HCT116 (cell line): ENCODE results near the gene TBX15. TPM values are rescaled to one million over a fixed set of nuclear protein-coding genes. Genes with fewer than 3 reads are reported as not detected.

Experiments
- ATAC-seq: fragments of 200-7000 bp; cut with Tn5 transposase; 2 replicates; pipeline ENCODE4 v1.9.1; 2020; ENCODE audit warnings: mild to moderate bottlenecking, moderate library complexity
- BruUV-seq: library from RNA; stranded (reverse); fragments of 400-500 nt; replicated peaks from 2 replicates; lab custom pipeline; 2021; lab: Mats Ljungman, UMichigan
- CTCF ChIA-PET: fragments of 300-600 bp; sonication (Branson Sonifier 250); formaldehyde crosslinking; loops from one replicate; lab custom pipeline; 2021; ENCODE audit warnings: antibody characterized with exemption; lab: Charles Lee
- POLR2A ChIA-PET: fragments of 300-600, 350-600 bp; sonication (Branson Sonifier 250); formaldehyde crosslinking; loops from one replicate; lab custom pipeline; 2021; ENCODE audit warnings: antibody characterized with exemption; lab: Charles Lee
- RAD21 ChIA-PET, 2 experiments: fragments of 300-600 bp; sonication (Branson Sonifier 250); formaldehyde crosslinking; loops; one replicate each; lab custom pipeline; 2023; ENCODE audit warnings: low total read pairs in 2 of 2; ENCODE audit not compliant: uncharacterized antibody in 2 of 2, unreplicated experiment in 2 of 2, low non-redundant PET in 1 of 2; lab: Charles Lee
- DNase-seq: peaks from one replicate; pipeline ENCODE4 v3.0.0-alpha.2; 2010; ENCODE audit warnings: low read depth, low spot score
- H2AFZ ChIP-seq: fragments of 200-600 bp; shearing (Covaris generic), sonication (generic); 2 replicates; pipeline ENCODE4 v1.6.1; 2017; ENCODE audit warnings: low read depth, mixed run types, mixed read lengths, antibody characterized with exemption, low read length; ENCODE audit not compliant: poor library complexity, severe bottlenecking
- H3K27ac ChIP-seq: 2 replicates; pipeline ENCODE4 v1.5.1; 2012; ENCODE audit warnings: low read depth, low read length
- H3K27me3 ChIP-seq: fragments of 200-600 bp; sonication (generic); 2 replicates; pipeline ENCODE4 v1.6.1; 2016; ENCODE audit warnings: mixed run types, low read length, mixed read lengths; ENCODE audit not compliant: insufficient read depth
- H3K36me3 ChIP-seq, 2 experiments: fragments of 200-500 bp in 1 of 2; fragments of 200-600 bp in 1 of 2; sonication (Bioruptor generic) in 1 of 2; sonication (generic) in 1 of 2; 2 replicates each; pipeline versions ENCODE4 v1.5.1 to v1.6.1; 2014 to 2016; ENCODE audit warnings: low read length in 2 of 2, inconsistent platforms in 1 of 2, mixed read lengths in 1 of 2, mixed run types in 1 of 2; ENCODE audit not compliant: insufficient read depth in 2 of 2, control insufficient read depth in 1 of 2
- H3K4me1 ChIP-seq, 2 experiments: fragments of 200-600 bp in 1 of 2; sonication (generic) in 1 of 2; 2 replicates each; pipeline versions ENCODE4 v1.5.1 to v1.6.1; 2012 to 2017; ENCODE audit warnings: low read length in 2 of 2, inconsistent platforms in 1 of 2, mild to moderate bottlenecking in 1 of 2, mixed read lengths in 1 of 2, mixed run types in 1 of 2, moderate library complexity in 1 of 2; ENCODE audit not compliant: insufficient read depth in 2 of 2, control insufficient read depth in 1 of 2
- H3K4me2 ChIP-seq: fragments of 200-600 bp; sonication (generic); 2 replicates; pipeline ENCODE4 v1.6.1; 2017; ENCODE audit warnings: mixed run types, low read length, mixed read lengths
- H3K4me3 ChIP-seq, 2 experiments: fragments of 200-600 bp in 1 of 2; sonication (generic) in 1 of 2; replicated peaks in 1 of 2; 2 replicates each; pipeline ENCODE4 v1.5.1; 2011 to 2016; ENCODE audit warnings: low read length in 2 of 2, control low read depth in 1 of 2, low read depth in 1 of 2, mild to moderate bottlenecking in 1 of 2, mixed read lengths in 1 of 2, mixed run types in 1 of 2
- H3K79me2 ChIP-seq: fragments of 200-600 bp; sonication (generic); 2 replicates; pipeline ENCODE4 v1.6.1; 2017; ENCODE audit warnings: mild to moderate bottlenecking, mixed run types, low read length, moderate library complexity, mixed read lengths; ENCODE audit not compliant: insufficient read depth
- H3K9ac ChIP-seq: fragments of 200-600 bp; sonication (generic); 2 replicates; pipeline ENCODE4 v1.6.1; 2016; ENCODE audit warnings: low read length, mixed read lengths
- H3K9me2 ChIP-seq: fragments of 200-600 bp; sonication (generic), shearing (Covaris generic); 2 replicates; pipeline ENCODE4 v1.6.1; 2017; ENCODE audit warnings: mixed run types, mild to moderate bottlenecking, moderate library complexity; ENCODE audit not compliant: insufficient read depth
- H3K9me3 ChIP-seq, 2 experiments: fragments of 200-500 bp in 1 of 2; fragments of 200-600 bp in 1 of 2; sonication (Bioruptor generic) in 1 of 2; sonication (generic) in 1 of 2; 2 replicates each; pipeline ENCODE4 v1.6.1; 2014 to 2017; ENCODE audit warnings: low read length in 2 of 2, mixed read lengths in 2 of 2, inconsistent platforms in 1 of 2, low read depth in 1 of 2, mild to moderate bottlenecking in 1 of 2, mixed run types in 1 of 2, moderate library complexity in 1 of 2; ENCODE audit not compliant: control insufficient read depth in 1 of 2, insufficient read depth in 1 of 2
- H4K20me1 ChIP-seq: fragments of 200-600 bp; sonication (generic), shearing (Covaris generic); 2 replicates; pipeline ENCODE4 v1.6.1; 2017; ENCODE audit warnings: mixed run types, mild to moderate bottlenecking, moderate library complexity; ENCODE audit not compliant: insufficient read depth
- CEBPB ChIP-seq: IDR thresholded peaks from 2 replicates; pipeline ENCODE4 v1.6.1; 2012; ENCODE audit warnings: low read depth
- CTCF ChIP-seq, 3 experiments: fragments of 200-600 bp in 1 of 3; sonication (generic) in 1 of 3; IDR thresholded peaks in 2 of 3; conservative IDR thresholded peaks in 1 of 3; 2 replicates each; pipeline ENCODE4 v1.5.1; 2012 to 2017; ENCODE audit warnings: low read depth in 2 of 3, low read length in 2 of 3, antibody characterized with exemption in 1 of 3, borderline replicate concordance in 1 of 3, control low read depth in 1 of 3, mild to moderate bottlenecking in 1 of 3, mixed read lengths in 1 of 3, mixed run types in 1 of 3, moderate library complexity in 1 of 3; ENCODE audit not compliant: insufficient read depth in 1 of 3
- JUND ChIP-seq: IDR thresholded peaks from 2 replicates; pipeline ENCODE4 v1.6.1; 2012
- RAD21 ChIP-seq: IDR thresholded peaks from 2 replicates; pipeline ENCODE4 v1.6.1; 2012; ENCODE audit warnings: low read depth, mild to moderate bottlenecking
- intact Hi-C: fragments of 100-400 bp; cut with micrococcal nuclease; formaldehyde crosslinking; loops from 2 replicates; pipeline ENCODE4 v1.10.0; 2022
- total RNA-seq: library from RNA; stranded (reverse); gene quantifications from one replicate; pipeline ENCODE4 v1.2.1, GENCODE V29; 2021; ENCODE audit not compliant: unreplicated experiment

TBX15 gene
- total RNA-seq, 1 experiment from 2014 or later: not detected

- DNase-seq: peak; percentile 7
- Histone ChIP-seq H4K20me1 (no peaks in the 10 kb centered on the region), H3K4me2 (no peak overlapping the region), H3K4me3 (no peak overlapping the region), H2AFZ (no peak overlapping the region), H3K4me1 (no peaks in the 10 kb centered on the region), H3K36me3 (no peaks in the 10 kb centered on the region), H3K79me2 (no peaks in the 10 kb centered on the region), H3K9me3 (no peaks in the 10 kb centered on the region), H3K9me2 (no peaks in the 10 kb centered on the region), H3K9ac (no peak overlapping the region), H3K27me3 (no peaks in the 10 kb centered on the region), H3K27ac (no peak overlapping the region)
- TF ChIP-seq JUND (no peak), CTCF (IDR thresholded peaks at IDR 0.05 in 2 of 3, conservative IDR thresholded peaks at IDR 0.05 in 1 of 3; ENCODE audit: borderline replicate concordance in 1 of 3, insufficient read depth in 1 of 3, low read depth in 2 of 3, low read length in 2 of 3) (peak; percentile 22 to 64 (median 53); a peak in 5 of 6 replicates), CEBPB (no peak), RAD21 (peak; percentile 62)
- peak; percentile 68 for ATAC-seq
- ChIA-PET POLR2A (interaction anchor here (0.7 to 1.2 kb wide), 2 partner anchors 9 to 132 kb away, joined by 3 read pairs; partner anchors contain the start of gene WARS2), RAD21 (interaction anchor here (0.6 to 0.8 kb wide), 4 partner anchors 49 to 857 kb away, joined by 3 to 4 read pairs (median 3); no protein-coding TSS in a partner anchor), CTCF (interaction anchor here (0.7 to 2.1 kb wide), 10 partner anchors 20 to 934 kb away, joined by 3 to 9 read pairs (median 4); no protein-coding TSS in a partner anchor)
- BruUV-seq: no TSS peak
- intact Hi-C loops: loop anchor here (1.0 to 5.0 kb wide), 2 partner anchors 857 to 931 kb away; no protein-coding TSS in a partner anchor
Measured at GRCh38 chr1:119008483-119009311, 20.6 kb upstream of the TBX15 start.
